HepG2 (cell line): Measurements from ENCODE around the gene POFUT2. TPM values are rescaled to one million over a fixed set of nuclear protein-coding genes. Genes with fewer than 3 reads are reported as not detected.
A peak's percentile ranks its signal among the peaks of the same experiment; 100 is the strongest.

ENCODE experiments used
- ATF6 ChIP-seq: sonication (generic); formaldehyde crosslinking; conservative IDR thresholded peaks from 2 replicates; pipeline ENCODE4 v1.4.0; 2020; ENCODE audit warnings: missing genetic modification reagents
- CEBPB ChIP-seq: IDR thresholded peaks from 2 replicates; pipeline ENCODE4 v1.6.1; 2011; ENCODE audit warnings: low read depth, low read length, improper control_type of control experiment, borderline replicate concordance
- DDIT3 ChIP-seq: sonication (generic); formaldehyde crosslinking; IDR thresholded peaks from 2 replicates; pipeline ENCODE4 v1.4.0; 2020; ENCODE audit warnings: mild to moderate bottlenecking, missing genetic modification reagents
- HDAC2 ChIP-seq: sonication (generic); formaldehyde crosslinking; IDR thresholded peaks from 2 replicates; pipeline ENCODE4 v1.4.0; 2020; ENCODE audit warnings: missing genetic modification reagents
- HOXD1 ChIP-seq: sonication (generic); formaldehyde crosslinking; IDR thresholded peaks from 2 replicates; pipeline ENCODE4 v1.5.0; 2020; ENCODE audit warnings: missing genetic modification reagents
- MED8 ChIP-seq: sonication (generic); formaldehyde crosslinking; IDR thresholded peaks from 2 replicates; pipeline ENCODE4 v1.8.1; 2023; ENCODE audit warnings: mild to moderate bottlenecking, missing genetic modification reagents; ENCODE audit not compliant: insufficient replicate concordance
- MYNN ChIP-seq: sonication (generic); formaldehyde crosslinking; IDR thresholded peaks from 2 replicates; pipeline ENCODE4 v1.4.0; 2020; ENCODE audit warnings: mild to moderate bottlenecking, low read depth, missing genetic modification reagents
- NCOA5 ChIP-seq: sonication (generic); formaldehyde crosslinking; IDR thresholded peaks from 2 replicates; pipeline ENCODE4 v1.4.0; 2020; ENCODE audit warnings: missing genetic modification reagents
- ONECUT2 ChIP-seq: sonication (generic); formaldehyde crosslinking; IDR thresholded peaks from 2 replicates; pipeline ENCODE4 v1.4.0; 2020; ENCODE audit warnings: missing genetic modification reagents
- PAX8 ChIP-seq: sonication (generic); formaldehyde crosslinking; IDR thresholded peaks from 2 replicates; pipeline ENCODE4 v1.8.0; 2022; ENCODE audit warnings: mild to moderate bottlenecking, missing genetic modification reagents, borderline replicate concordance
- PAXIP1 ChIP-seq: sonication (generic); formaldehyde crosslinking; conservative IDR thresholded peaks from 2 replicates; pipeline ENCODE4 v1.4.0; 2020; ENCODE audit warnings: mild to moderate bottlenecking, missing genetic modification reagents, moderate library complexity
- PHF8 ChIP-seq: sonication (generic); formaldehyde crosslinking; IDR thresholded peaks from 2 replicates; pipeline ENCODE4 v1.5.0; 2020; ENCODE audit warnings: missing genetic modification reagents
- POLR2AphosphoS5 ChIP-seq: IDR thresholded peaks from 2 replicates; pipeline ENCODE4 v1.6.1; 2012; ENCODE audit warnings: low read depth, low read length
- PPARG ChIP-seq: conservative IDR thresholded peaks from 2 replicates; pipeline ENCODE4 v1.6.1; 2016; ENCODE audit warnings: missing biosample characterization, missing genetic modification reagents
- TFDP2 ChIP-seq: sonication (generic); formaldehyde crosslinking; IDR thresholded peaks from 2 replicates; pipeline ENCODE4 v1.4.0; 2020; ENCODE audit warnings: missing genetic modification reagents
- ZNF17 ChIP-seq: sonication (generic); formaldehyde crosslinking; IDR thresholded peaks from 2 replicates; pipeline ENCODE4 v1.5.0; 2020; ENCODE audit warnings: mild to moderate bottlenecking, missing genetic modification reagents
- ZNF446 ChIP-seq: sonication (generic); formaldehyde crosslinking; IDR thresholded peaks from 2 replicates; pipeline ENCODE4 v1.5.0; 2020; ENCODE audit warnings: mild to moderate bottlenecking, missing genetic modification reagents
- ZNF550 ChIP-seq: sonication (generic); formaldehyde crosslinking; IDR thresholded peaks from 2 replicates; pipeline ENCODE4 v1.4.0; 2020; ENCODE audit warnings: mild to moderate bottlenecking, missing genetic modification reagents, borderline replicate concordance
- ZNF577 ChIP-seq: sonication (generic); formaldehyde crosslinking; IDR thresholded peaks from 2 replicates; pipeline ENCODE4 v1.4.0; 2020; ENCODE audit warnings: mild to moderate bottlenecking, low read depth, missing genetic modification reagents, borderline replicate concordance
- ZNF710 ChIP-seq: sonication (generic); formaldehyde crosslinking; IDR thresholded peaks from 2 replicates; pipeline ENCODE4 v1.5.0; 2020; ENCODE audit warnings: mild to moderate bottlenecking, missing genetic modification reagents, borderline replicate concordance
- polyA plus RNA-seq, 8 experiments: library from polyadenylated mRNA; depleted of rRNA in 3 of 8; stranded (reverse) in 7 of 8; unstranded in 1 of 8; fragments of >200 nt; fragmentation: Illumina TruSeq in 4 of 8; extraction: Trizol in 4 of 8; gene quantifications; 2 replicates each; pipeline versions ENCODE4 v1.2.1 to v1.2.3, GENCODE V29; 2011 to 2016; ENCODE audit warnings: low read depth in 4 of 8, missing spikeins in 1 of 8, mixed read lengths in 1 of 8; ENCODE audit not compliant: insufficient read depth in 1 of 8
- total RNA-seq, 5 experiments: library from RNA; depleted of rRNA; stranded (reverse); fragments of >200 nt; fragmentation: Illumina TruSeq; extraction: Trizol; gene quantifications; 2 replicates each; pipeline ENCODE4 v1.2.3, GENCODE V29; 2016; ENCODE audit warnings: low read depth in 1 of 5

Gene POFUT2
- total and polyA plus RNA-seq, 2 of the 13 experiments (the other 11 are each of a cell fraction or from before 2014, with no cell fraction given), result 22.8 to 24.0 TPM

GRCh38 chr21:45308194-45309068 is 20.7 kb upstream of the POFUT2 start (continued):
- peak; percentile 96 for TF ChIP-seq PAXIP1
- peak; percentile 16; the same call in 1 of the 2 replicates for TF ChIP-seq TFDP2
- TF ChIP-seq ZNF577 (CRISPR knock-in tag), result no peak
- TF ChIP-seq PAX8 (CRISPR knock-in tag), result 0 out of 2 replicates have a peak, but pooled peaks have one; percentile 57
- TF ChIP-seq PHF8 (CRISPR knock-in tag), result peak; percentile 68
- no peak for TF ChIP-seq ZNF17 (CRISPR knock-in tag)
- no peak for TF ChIP-seq MYNN
- peak; percentile 54 for TF ChIP-seq POLR2AphosphoS5
- peak; percentile 96 for TF ChIP-seq CEBPB
- TF ChIP-seq ZNF710 (CRISPR knock-in tag), result peak; percentile 84; the same call in 1 of the 2 replicates
- TF ChIP-seq NCOA5 (CRISPR knock-in tag), result no peak
- TF ChIP-seq ONECUT2, result no peak
- TF ChIP-seq PPARG (CRISPR knock-in tag), result no peak
- TF ChIP-seq HDAC2 (CRISPR knock-in tag), result peak; percentile 92
- TF ChIP-seq HOXD1 (CRISPR knock-in tag), result peak; percentile 26; the same call in 1 of the 2 replicates
- peak; percentile 79 for TF ChIP-seq MED8 (CRISPR knock-in tag)
- TF ChIP-seq DDIT3, result no peak
- peak; percentile 49; the same call in 1 of the 2 replicates for TF ChIP-seq ATF6
- no peak for TF ChIP-seq ZNF550 (CRISPR knock-in tag)
- no peak for TF ChIP-seq ZNF446
